NCI-H128 (cell line): ENCODE results near the gene SLC25A13.
"Not testable (repeated sequence)": the region's sequence is repeated elsewhere in the genome, so short reads cannot be mapped to it uniquely, and the experiment has no call there.

Source experiments
- DNase-seq: peaks from one replicate; lab custom pipeline; 2025; ENCODE audit not compliant: unreplicated experiment; lab: John Stamatoyannopoulos, UW

Gene SLC25A13

GRCh38 chr7:96300986-96301385 lies 20.9 kb downstream of the SLC25A13 start:
- DNase-seq = no peak

GRCh38 chr7:96300502-96300901 lies 21.4 kb downstream of the SLC25A13 start:
- no peak for DNase-seq

DNA sequence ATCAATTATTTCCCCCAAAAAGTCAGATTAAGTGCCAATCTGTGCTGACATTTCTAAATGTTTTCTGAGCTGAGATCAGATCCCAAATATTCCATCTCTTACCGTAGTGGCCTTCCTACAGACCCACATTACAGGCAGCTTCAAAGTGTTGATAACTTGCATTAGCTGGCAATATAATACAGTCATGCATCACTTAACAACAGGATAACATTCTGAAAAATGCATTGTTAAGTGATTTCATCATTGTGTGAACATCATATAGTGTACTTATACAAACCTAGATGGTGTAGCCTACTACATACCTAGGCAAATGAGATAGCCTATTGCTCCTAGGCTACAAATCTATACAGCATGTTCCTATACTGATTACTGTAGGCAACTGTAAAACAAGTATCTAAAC lies 22.4 kb downstream of the SLC25A13 start:
- no peak for DNase-seq

GRCh38 chr7:96297876-96298275 lies 24.0 kb downstream of the SLC25A13 start:
- no peak for DNase-seq

- not testable (repeated sequence) for DNase-seq
Observed at GRCh38 chr7:96297446-96297845, 24.5 kb downstream of the SLC25A13 start.

GRCh38 chr7:96293911-96294310 lies 28.0 kb downstream of the SLC25A13 start:
- not testable (repeated sequence) for DNase-seq

- DNase-seq = no peak
Observed at GRCh38 chr7:96287559-96287958, 34.3 kb downstream of the SLC25A13 start.

GRCh38 chr7:96287132-96287531 lies 34.8 kb downstream of the SLC25A13 start:
- DNase-seq = no peak

- no peak for DNase-seq
Observed at GRCh38 chr7:96285579-96285978, 36.3 kb downstream of the SLC25A13 start.

GRCh38 chr7:96284835-96285234 lies 37.1 kb downstream of the SLC25A13 start:
- DNase-seq = no peak

DNA sequence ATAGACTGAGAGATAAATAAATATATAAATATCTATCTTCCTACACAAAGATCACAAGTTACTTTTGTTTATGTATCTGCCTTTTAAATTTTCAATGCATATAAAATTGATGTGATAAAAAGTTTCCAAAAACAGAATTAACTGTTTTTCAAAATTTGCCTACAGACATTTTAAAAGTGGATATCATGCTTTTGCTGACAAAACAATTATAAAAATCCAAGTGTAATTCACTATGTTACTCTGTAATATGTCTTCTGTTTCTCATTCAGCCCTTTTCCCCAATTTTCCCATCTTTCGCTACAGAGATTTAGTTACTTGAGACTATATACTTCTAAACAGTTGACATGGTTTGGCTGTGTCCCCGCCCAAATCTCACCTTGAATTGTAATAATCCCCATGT lies 37.7 kb downstream of the SLC25A13 start:
- no peak for DNase-seq

DNA sequence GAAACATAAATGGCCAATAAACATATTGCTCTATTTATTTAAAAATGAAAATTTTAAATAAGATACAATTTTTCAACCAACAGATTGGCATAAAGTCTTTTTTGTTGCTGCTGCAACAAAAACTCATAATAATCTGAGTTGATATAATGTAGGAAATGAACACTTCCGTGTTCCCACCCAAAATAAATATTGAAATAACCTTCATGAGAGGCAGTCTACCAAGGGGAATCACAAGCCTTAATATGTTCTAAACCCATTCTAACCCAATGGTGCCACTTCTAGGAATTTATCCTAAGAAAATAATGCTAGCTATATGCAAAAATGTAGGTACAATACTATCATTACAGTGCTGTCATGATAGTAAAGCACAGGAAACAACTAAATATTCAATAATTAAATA lies 39.1 kb downstream of the SLC25A13 start:
- DNase-seq = no peak

DNA sequence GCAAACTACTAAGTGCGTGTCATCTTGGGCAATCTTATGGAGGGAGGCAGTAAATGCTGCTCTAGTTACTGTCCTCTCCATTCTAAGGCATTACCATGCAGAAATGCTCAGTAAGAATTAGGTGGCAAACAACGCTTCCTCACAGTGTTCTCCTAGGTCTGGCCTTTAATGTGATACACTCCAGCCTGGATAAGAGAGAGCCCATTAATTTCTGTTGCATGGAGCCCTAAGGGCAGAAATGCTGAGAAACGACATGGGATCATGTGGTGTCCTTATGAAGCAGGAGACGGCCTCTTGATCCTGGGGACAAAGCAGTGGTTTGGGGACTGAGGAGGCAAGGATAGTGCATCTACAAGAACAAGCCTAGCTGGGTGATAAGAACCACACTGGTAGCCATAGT lies 44.0 kb downstream of the SLC25A13 start:
- no peak for DNase-seq

- DNase-seq = no peak
Observed at GRCh38 chr7:96276019-96276418, 45.9 kb downstream of the SLC25A13 start.

DNA sequence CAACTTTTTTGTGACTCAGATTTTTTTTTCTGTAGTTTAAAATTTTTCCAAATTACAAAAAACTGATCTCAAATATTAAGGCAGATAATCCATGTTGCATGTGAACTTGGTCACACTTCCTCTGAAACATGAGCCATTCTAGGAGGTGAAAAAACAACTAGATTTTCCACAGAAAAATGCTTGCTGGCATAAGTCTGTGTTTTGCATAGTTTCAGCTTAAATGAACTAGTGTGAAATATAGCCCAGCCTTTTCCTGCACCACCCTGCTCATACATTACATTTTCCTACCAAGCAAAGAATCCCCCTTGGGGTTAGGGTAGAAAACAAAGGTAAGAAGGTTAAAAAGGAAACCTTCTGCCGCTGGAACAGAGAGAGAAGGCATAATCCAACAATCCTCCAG lies 48.2 kb downstream of the SLC25A13 start:
- no peak for DNase-seq

DNA sequence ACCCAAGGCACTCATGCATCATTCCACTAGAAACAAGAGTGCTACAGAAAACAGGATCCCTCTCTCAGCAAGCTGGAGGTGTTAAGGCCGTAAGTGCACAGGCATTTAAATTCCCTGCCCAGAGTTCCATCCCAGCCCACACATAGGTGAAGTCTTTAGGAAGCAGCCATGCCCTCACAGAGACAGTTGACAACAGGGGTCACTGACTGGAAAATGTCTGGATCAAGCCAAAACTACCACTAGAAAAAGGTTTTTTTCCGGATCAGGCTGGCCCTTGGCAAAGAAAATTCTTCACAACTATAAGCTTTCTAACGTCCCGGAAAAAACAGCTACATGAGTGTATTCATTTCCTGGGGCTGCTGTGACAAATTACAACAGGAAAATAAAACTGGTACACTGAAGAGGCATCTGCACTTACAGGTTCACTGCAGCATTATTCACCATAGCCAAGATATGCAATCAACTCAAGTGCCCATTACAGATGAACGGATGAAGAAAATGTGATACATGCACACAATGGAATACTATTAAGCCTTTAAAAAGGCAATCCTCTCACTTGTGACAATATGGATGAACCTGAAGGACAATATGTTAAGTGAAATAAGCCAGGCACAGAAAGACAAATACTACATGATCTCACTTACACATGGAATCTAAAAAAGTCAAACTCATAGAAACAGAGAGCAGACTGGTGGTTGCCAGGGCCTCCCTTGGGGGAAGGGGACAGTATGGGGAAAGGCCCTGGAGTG lies 52.5 kb downstream of the SLC25A13 start:
- DNase-seq = no peak

DNA sequence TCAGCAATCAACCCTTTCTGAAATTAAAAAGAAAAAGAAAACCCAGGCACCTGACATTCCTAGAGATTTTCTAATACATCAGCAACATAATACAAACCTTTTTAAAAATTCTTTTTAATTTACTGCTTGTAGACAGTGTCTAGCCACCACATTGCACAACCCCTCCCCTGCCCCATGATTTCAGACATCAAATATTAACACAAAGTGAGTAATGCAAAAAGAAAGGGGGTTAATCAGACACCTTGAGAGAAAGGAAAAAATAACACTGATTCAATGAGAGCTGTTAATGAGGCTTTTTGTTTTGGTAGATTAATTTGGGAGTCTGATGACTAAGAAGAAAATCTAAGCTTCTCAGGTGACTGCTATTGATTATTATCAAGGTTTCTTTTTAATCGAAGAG lies 55.3 kb downstream of the SLC25A13 start:
- DNase-seq = no peak

- no peak for DNase-seq
Observed at GRCh38 chr7:96266015-96266414, 55.9 kb downstream of the SLC25A13 start.

DNA sequence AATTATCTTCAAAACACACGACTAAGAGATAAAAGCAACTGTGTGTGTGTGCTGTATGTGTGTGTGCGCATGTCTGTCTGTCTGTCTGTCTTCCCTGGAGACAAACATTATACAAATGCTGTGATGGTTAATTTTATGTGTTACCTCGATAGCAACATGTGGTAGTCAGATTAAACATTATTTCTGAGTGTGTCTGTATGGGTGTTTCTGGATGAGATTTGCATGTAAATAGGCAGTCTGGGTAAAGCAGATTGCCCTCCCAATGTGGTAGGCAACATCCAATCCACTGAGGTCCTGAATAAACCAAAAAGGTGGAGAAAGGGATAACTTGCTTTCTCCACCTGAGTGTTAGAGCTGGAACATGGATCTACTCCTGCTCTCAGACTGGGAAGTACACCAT lies 67.9 kb downstream of the SLC25A13 start:
- no peak for DNase-seq

- DNase-seq = no peak
Observed at GRCh38 chr7:96253441-96253840, 68.5 kb downstream of the SLC25A13 start.

- DNase-seq = no peak
Observed at GRCh38 chr7:96250776-96251361, 71.0 kb downstream of the SLC25A13 start.

- DNase-seq = no peak
Observed at GRCh38 chr7:96248405-96248804, 73.5 kb downstream of the SLC25A13 start.

DNA sequence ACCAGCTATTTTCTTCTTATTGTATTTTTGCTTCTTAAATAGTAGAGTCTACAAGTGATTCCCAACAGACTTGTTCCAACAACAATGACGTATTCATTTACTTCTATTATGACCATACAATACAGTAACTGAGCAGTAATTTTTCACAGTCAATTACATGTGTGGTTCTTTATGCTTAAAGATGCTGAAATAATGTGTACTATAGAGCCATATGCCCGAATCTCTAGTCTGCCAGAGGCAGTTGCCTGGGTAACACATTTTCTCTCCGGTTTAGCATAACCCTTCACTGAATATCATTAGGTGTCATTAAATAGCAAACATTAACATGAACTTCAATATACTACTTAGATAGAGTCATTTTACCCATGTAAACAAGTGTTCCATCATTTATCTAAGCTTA lies 75.0 kb downstream of the SLC25A13 start:
- no peak for DNase-seq
